ENCODE measurements around the gene POLR3C.

The POLR3C gene

DNA sequence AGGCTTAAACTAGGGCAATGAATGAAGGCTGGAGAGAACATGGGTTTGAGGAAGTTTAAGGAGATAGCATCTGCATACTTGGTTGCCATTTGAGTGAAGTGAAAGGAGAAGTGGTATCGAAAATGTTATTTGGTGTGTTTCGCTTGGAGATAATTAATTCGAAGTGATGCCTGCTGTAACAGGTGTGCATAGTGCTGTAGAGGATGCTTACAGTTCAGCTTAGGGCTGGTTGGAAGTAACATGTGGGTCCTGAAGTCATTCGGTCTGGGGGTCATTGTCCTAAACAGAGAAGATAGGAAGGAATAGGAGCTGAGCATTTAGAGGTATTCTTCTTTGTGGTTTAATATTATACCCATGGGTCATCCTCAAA is 21.1 kb downstream of the POLR3C start:
- H3K36me3 ChIP-seq (ENCODE audit: insufficient read depth, low read length): peaks cover 56% of the 10 kb centered on the region

DNA sequence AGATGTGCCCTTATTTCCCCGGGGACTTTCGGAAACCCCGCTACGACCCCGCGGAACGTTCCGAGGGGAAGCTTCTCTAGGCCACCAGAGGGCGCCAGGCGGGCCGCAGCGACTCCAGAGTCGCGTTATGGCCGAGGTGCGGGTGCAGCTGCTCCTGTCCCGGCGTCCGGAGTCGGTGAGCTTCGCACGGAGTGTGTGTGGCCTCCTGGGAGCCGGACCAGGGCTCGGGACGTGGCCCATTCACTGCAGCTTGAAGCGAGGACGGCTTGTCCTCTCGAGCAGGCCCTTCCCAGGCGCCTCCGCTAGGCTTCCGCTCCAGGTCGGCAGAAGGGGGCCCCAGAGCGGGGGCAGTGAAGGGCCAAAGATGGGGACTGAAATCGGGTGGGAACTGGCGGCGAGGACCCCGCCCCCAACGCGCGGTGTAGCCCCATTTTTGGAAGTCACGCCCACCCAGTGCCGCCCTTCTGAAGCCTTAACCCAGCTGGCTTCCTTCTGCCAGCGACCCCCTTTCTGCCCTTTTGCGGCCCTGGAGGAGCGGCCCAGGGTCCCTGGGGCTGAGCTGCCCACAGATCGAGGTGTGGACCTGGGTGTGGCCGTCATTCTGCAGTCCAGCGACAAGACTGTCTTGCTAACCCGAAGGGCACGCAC is 21.6 kb downstream of the POLR3C start, which contains the start of gene NUDT17:
Gene NUDT17 (plus strand): TSS at position 117 of the 648 bp plus-strand sequence. CDS start 11 bp downstream, at position 128.
- H4K20me1 ChIP-seq (ENCODE audit: insufficient read depth, low read length): no peaks in the 10 kb centered on the region
- no peaks in the 10 kb centered on the region for H3K79me2 ChIP-seq (ENCODE audit: insufficient read depth, low read length)
- H3K27me3 ChIP-seq (ENCODE audit: insufficient read depth, low read length, poor library complexity): no peaks in the 10 kb centered on the region
- DNase-seq (peak; percentile 78), ATAC-seq (ENCODE audit: insufficient read depth, low read depth) (peak; percentile 85)
- H3K27ac ChIP-seq (ENCODE audit: low read length): peak within 1 kb of the TSS; percentile 71
- TF ChIP-seq EZH2 (IDR thresholded peaks at IDR 0.05; ENCODE audit: borderline replicate concordance, low read depth, low read length, severe bottlenecking): no peak
- TF ChIP-seq, protein P1, sequence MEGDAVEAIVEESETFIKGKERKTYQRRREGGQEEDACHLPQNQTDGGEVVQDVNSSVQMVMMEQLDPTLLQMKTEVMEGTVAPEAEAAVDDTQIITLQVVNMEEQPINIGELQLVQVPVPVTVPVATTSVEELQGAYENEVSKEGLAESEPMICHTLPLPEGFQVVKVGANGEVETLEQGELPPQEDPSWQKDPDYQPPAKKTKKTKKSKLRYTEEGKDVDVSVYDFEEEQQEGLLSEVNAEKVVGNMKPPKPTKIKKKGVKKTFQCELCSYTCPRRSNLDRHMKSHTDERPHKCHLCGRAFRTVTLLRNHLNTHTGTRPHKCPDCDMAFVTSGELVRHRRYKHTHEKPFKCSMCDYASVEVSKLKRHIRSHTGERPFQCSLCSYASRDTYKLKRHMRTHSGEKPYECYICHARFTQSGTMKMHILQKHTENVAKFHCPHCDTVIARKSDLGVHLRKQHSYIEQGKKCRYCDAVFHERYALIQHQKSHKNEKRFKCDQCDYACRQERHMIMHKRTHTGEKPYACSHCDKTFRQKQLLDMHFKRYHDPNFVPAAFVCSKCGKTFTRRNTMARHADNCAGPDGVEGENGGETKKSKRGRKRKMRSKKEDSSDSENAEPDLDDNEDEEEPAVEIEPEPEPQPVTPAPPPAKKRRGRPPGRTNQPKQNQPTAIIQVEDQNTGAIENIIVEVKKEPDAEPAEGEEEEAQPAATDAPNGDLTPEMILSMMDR (IDR thresholded peaks at IDR 0.05; ENCODE audit: borderline replicate concordance, extremely low read depth, low read length, poor library complexity, severe bottlenecking): peak; percentile 94
- peak within 1 kb of the TSS; percentile 95 for H2AFZ ChIP-seq (ENCODE audit: low read depth, low read length)
- H3K9ac ChIP-seq (ENCODE audit: low read depth, low read length): peak within 1 kb of the TSS; percentile 71
- peak within 1 kb of the TSS; percentile 42 to 80 for H3K4me3 ChIP-seq (ENCODE audit: low read depth in 1 of 2, low read length in 2 of 2)
- peaks cover 20% of the 10 kb centered on the region for H3K4me1 ChIP-seq (ENCODE audit: insufficient read depth, low read length)
- peak within 1 kb of the TSS; percentile 92 for H3K4me2 ChIP-seq (ENCODE audit: insufficient read depth, low read length)
- H3K36me3 ChIP-seq (ENCODE audit: insufficient read depth, low read length): peaks cover 57% of the 10 kb centered on the region
- H3K9me3 ChIP-seq (ENCODE audit: insufficient read depth, low read length, severe bottlenecking): no peaks in the 10 kb centered on the region

More for the DNA sequence above, 21.1 kb downstream of the POLR3C start:
- peak overlapping the region; percentile 92 for H3K4me2 ChIP-seq (ENCODE audit: insufficient read depth, low read length)
- H3K79me2 ChIP-seq (ENCODE audit: insufficient read depth, low read length): no peaks in the 10 kb centered on the region
- no peaks in the 10 kb centered on the region for H3K27me3 ChIP-seq (ENCODE audit: insufficient read depth, low read length, poor library complexity)
- H3K9ac ChIP-seq (ENCODE audit: low read depth, low read length): peak overlapping the region; percentile 71
- H3K27ac ChIP-seq (ENCODE audit: low read length): peak overlapping the region; percentile 71; the same call in 1 of the 2 replicates
- ATAC-seq (ENCODE audit: insufficient read depth, low read depth): peak; percentile 60
- H3K4me1 ChIP-seq (ENCODE audit: insufficient read depth, low read length): peaks cover 20% of the 10 kb centered on the region
- TF ChIP-seq, protein P1 (IDR thresholded peaks at IDR 0.05; ENCODE audit: borderline replicate concordance, extremely low read depth, low read length, poor library complexity, severe bottlenecking): no peak
- no peak for TF ChIP-seq EZH2 (IDR thresholded peaks at IDR 0.05; ENCODE audit: borderline replicate concordance, low read depth, low read length, severe bottlenecking)
- no peaks in the 10 kb centered on the region for H4K20me1 ChIP-seq (ENCODE audit: insufficient read depth, low read length)
- peak overlapping the region; percentile 95 for H2AFZ ChIP-seq (ENCODE audit: low read depth, low read length)
- H3K4me3 ChIP-seq (ENCODE audit: low read depth in 1 of 2, low read length in 2 of 2): peak overlapping the region; percentile 42 to 80
- no peak for DNase-seq
- H3K9me3 ChIP-seq (ENCODE audit: insufficient read depth, low read length, severe bottlenecking): no peaks in the 10 kb centered on the region

DNA sequence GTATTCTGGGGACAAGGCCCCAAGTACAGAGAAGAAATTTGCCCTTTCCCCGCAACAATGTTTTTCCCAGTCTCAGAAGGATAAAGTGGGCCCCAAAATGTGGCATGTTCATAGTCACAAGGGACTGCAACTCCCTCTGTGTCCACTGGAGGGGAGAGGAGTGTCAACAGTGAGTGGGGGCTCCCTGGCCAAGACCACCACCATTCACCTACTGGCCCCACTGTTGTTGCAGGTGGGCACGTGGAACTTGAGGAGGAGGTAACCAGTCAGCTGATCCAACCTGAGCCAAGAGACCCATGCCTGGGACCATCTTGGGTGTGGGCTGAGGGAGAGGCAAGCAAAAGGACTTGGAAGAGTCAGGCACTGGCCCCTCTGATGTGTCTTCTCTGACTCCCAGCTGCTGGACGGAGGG is 22.2 kb downstream of the POLR3C start:
- Histone ChIP-seq H3K4me2 (ENCODE audit: insufficient read depth, low read length) (peak overlapping the region; percentile 92), H4K20me1 (ENCODE audit: insufficient read depth, low read length) (no peaks in the 10 kb centered on the region), H3K27me3 (ENCODE audit: insufficient read depth, low read length, poor library complexity) (no peaks in the 10 kb centered on the region), H3K4me3 (ENCODE audit: low read depth in 1 of 2, low read length in 2 of 2) (peak overlapping the region in 1 of 2 experiments; percentile 80; a peak in 2 of 4 replicates), H3K79me2 (ENCODE audit: insufficient read depth, low read length) (no peaks in the 10 kb centered on the region), H3K9me3 (ENCODE audit: insufficient read depth, low read length, severe bottlenecking) (no peaks in the 10 kb centered on the region), H3K36me3 (ENCODE audit: insufficient read depth, low read length) (peaks cover 57% of the 10 kb centered on the region), H3K27ac (ENCODE audit: low read length) (peak overlapping the region; percentile 71), H2AFZ (ENCODE audit: low read depth, low read length) (peak overlapping the region; percentile 95), H3K9ac (ENCODE audit: low read depth, low read length) (peak overlapping the region; percentile 71), H3K4me1 (ENCODE audit: insufficient read depth, low read length) (peaks cover 20% of the 10 kb centered on the region)
- ATAC-seq (ENCODE audit: insufficient read depth, low read depth): peak; percentile 60
- TF ChIP-seq, protein P1 (IDR thresholded peaks at IDR 0.05; ENCODE audit: borderline replicate concordance, extremely low read depth, low read length, poor library complexity, severe bottlenecking): peak; percentile 83
- TF ChIP-seq EZH2 (IDR thresholded peaks at IDR 0.05; ENCODE audit: borderline replicate concordance, low read depth, low read length, severe bottlenecking): no peak
- peak; percentile 54 for DNase-seq

Measured in DND-41 (cell line).